ENCODE measurements around the gene TRAP1. TPM values are rescaled to one million over a fixed set of nuclear protein-coding genes. Genes with fewer than 3 reads are reported as not detected.

Gene TRAP1
- polyA plus RNA-seq, 1 of the 3 experiments (the other 2 are of a cell fraction), result 129 TPM

GRCh38 chr16:3696425-3697218, 20.7 kb downstream of the TRAP1 start (continued):
- TF ChIP-seq REST (IDR thresholded peaks at IDR 0.05; ENCODE audit: low read depth, low read length), result no peak
- no peak for TF ChIP-seq MEF2A (IDR thresholded peaks at IDR 0.05; ENCODE audit: borderline replicate concordance, low read depth)
- no peak for TF ChIP-seq CTCF (IDR thresholded peaks at IDR 0.05)
- peak; percentile 86 for TF ChIP-seq NFIC (IDR thresholded peaks at IDR 0.05; ENCODE audit: borderline replicate concordance)
- no peak for TF ChIP-seq ELF1 (IDR thresholded peaks at IDR 0.05)
- no peak for TF ChIP-seq USF2 (IDR thresholded peaks at IDR 0.05; ENCODE audit: borderline replicate concordance, low read depth, low read length)
- peak; percentile 50; the same call in 1 of the 2 replicates for TF ChIP-seq TCF12 (IDR thresholded peaks at IDR 0.05)
- no peak for TF ChIP-seq NRF1 (IDR thresholded peaks at IDR 0.05; ENCODE audit: low read depth, low read length)
- 0 out of 2 replicates have a peak, but pooled peaks have one; percentile 25 for TF ChIP-seq SIN3A (IDR thresholded peaks at IDR 0.05; ENCODE audit: borderline replicate concordance, low read depth, low read length)
- 0 out of 2 replicates have a peak, but pooled peaks have one; percentile 21 for TF ChIP-seq MAX (IDR thresholded peaks at IDR 0.05; ENCODE audit: low read depth)
- TF ChIP-seq TEAD4 (IDR thresholded peaks at IDR 0.05; ENCODE audit: borderline replicate concordance, insufficient read depth), result peak; percentile 66; the same call in 1 of the 2 replicates
- 0 out of 2 replicates have a peak, but pooled peaks have one; percentile 13 for TF ChIP-seq JUND (IDR thresholded peaks at IDR 0.05)
- no peak for TF ChIP-seq MXI1 (IDR thresholded peaks at IDR 0.05; ENCODE audit: low read depth, low read length)
